Hypothalamus (tissue), 51 donors: ENCODE measurements around the gene EIF4G3.

Experiments
- DNase-seq, 51 donors: peaks; one replicate each; lab custom pipeline; 2025; lab: John Stamatoyannopoulos, UW

EIF4G3 gene

DNA sequence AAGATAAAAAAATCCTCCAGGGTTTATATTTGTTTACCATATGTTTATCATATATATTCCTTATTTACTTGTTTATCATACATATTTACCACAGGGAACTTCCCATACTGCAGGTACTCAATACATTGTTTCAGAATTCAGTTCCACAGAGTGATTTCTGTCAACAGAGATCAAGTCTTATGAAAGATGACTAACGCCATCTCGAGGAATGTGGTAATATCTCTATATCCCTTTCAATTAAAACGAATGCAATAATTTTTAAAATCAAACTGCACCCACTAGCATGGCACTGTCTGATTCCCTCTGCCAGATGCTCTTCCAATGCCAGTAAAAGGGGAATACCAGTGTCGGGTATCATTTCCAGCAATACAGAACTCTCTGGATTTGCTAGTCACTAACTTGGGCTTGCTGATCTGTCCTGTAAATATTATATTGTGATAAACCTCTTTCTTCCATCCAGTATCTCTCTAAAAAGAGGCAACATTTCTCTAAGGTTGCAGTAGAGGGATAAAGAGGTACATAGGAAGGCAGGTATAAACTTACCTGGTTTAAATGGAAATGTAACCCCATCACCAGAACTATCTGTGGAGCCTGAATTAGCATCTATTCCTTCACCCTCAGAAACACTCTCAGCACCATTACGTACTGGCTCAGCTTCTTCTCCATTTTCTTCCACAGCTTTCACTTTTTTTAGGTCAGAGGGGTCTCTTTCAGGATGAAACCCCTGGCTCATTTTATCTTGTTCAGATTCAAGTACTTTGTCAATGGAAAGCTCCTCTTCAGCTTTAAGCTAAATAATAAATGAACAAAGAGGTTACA is 277.3 kb downstream of the EIF4G3 start:
- DNase-seq = no peak

DNA sequence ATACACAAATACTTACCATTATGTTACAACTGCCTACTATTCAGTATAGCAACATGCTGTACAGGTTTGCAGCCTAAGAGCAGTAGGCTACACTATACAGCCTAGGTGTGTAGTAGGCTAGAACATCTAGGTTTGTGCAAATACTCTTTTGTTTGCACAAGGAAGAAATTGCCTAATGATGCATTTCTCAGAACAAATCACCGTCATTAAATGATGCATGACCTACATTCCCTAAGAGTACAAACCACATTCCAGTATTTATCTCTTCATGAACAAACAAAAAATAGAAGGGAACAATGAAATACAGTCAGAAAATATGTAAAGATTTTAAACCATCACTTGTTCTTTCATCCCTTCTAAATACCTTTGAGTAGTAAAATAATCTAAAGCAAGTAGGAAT is 279.9 kb downstream of the EIF4G3 start:
- no peak for DNase-seq

DNA sequence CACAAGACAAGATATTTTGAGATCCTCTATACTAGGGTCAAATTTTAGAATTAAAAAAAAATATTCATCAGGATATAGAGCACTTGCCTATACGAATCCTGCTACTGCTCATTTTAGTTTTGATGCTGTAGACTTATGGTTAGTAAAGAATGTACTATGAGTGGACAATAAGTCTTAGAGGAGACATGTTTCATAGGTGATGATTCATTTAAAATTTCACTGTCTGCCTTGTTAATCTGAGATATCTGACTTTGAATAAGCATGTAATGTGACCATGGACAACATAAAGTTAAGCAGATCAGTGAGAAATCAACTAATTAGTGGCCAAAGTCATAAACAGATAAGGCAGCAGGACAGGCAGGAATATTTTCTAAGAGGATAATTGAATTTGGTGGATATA is 282.8 kb downstream of the EIF4G3 start:
- DNase-seq = no peak

DNA sequence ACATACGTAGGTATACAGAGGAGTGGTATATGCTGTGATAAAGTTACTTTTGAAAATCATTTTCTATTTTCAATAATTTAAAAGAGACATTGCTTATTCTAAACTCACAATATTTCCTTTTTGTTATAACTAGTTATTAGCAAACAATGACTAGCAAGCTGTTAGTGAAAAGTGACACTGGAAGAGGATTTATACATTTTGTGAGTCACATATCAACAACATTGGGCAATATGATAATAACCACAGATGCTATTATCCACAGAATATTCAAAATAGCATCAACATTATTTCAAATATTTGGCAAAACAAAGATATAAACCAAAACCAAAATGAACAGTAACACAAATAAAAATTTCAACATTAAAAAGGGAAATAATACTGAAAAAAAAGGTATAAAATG is 285.6 kb downstream of the EIF4G3 start:
- no peak for DNase-seq

DNA sequence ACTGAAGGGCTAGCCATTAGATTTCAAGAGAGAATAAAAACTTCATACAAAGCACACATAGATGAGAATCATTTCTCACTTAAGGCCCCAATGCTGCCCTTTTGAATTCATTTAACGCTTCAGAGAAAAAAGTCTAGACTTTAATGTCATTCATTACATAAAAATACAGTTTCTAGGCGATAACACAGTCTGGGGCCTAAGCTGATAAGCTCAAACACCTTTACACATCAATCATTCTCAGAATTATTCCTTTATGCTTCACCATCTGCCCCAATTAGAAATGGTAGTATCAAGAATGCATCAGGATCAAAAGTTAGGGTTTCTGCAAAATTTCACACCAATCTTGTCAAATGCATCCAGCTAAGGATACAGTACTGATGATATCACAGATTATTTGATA is 289.5 kb downstream of the EIF4G3 start:
- no peak for DNase-seq

DNA sequence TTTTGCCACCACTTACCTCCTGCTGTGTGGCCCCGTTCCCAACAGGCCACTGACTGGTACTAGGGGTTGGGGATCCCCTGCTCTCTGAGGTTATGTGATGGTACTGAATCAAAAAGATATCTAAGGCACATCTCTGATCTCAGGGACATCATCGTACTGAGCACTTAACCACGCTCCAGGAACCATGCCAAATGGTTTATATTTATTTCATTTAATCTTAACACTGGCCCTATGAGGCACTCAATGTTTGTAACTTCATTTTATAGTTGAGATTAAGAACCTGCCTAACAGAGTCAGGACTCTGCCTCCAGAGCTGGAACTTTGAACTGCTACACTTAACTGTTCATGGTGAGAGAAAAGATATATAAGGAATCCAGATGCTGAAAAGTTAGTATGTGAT is 291.6 kb downstream of the EIF4G3 start:
- no peak for DNase-seq

DNA sequence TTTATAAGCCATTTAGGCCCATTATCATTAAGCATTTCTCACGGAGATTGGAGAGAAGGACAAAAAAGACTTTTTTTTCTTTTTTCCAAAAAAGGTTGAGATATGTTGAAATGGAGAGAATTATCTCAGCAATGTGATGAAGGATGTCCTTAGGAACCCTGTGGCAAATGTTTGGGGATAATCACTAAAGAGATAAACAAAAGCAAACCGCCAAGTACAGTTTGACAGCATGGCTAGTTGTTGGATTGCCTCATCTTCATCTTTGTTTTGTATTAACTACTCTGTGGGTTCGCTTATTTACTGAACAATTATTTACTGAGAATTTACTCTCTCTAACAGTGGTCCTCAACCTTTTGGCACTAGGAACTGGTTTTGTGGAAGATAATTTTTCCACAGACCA is 292.2 kb downstream of the EIF4G3 start:
- no peak for DNase-seq

DNA sequence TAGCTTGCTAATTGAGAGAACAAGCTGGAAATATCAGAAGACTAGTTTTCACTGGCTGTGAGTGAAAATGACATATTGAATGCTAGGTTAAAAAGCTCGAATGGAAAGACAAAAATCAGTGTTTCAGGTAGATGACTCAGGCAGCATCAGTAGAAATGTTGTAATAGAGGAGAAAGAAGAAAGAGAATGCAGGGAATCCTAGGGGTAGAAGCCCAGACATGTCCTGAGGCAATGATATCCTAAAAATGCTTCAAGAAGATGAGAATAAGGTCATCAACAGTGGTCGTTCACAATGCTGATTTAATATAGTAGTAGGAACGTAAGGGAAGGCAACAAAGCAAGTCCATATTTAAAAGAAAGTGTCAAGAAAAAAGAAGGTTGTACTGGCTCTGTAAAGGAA is 292.9 kb downstream of the EIF4G3 start:
- no peak for DNase-seq

DNA sequence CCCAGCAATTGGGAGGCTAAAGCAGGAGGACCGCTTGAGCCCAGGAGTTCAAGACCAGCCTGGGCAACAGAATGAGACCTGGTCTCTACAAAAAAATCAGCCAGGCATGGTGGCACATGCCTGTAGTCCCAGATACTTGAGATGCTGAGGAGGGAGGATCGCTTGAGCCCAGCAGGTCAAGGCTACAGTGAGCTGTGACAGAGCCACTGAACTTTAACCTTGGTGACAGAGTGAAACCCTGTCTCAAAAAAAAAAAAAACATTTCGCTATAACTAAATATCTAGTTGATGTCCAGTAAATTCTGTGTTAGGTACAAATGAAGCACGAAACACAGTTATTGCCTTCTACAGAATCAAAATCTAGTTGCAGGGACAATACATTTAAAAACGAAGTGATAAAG is 293.9 kb downstream of the EIF4G3 start:
- DNase-seq = no peak

DNA sequence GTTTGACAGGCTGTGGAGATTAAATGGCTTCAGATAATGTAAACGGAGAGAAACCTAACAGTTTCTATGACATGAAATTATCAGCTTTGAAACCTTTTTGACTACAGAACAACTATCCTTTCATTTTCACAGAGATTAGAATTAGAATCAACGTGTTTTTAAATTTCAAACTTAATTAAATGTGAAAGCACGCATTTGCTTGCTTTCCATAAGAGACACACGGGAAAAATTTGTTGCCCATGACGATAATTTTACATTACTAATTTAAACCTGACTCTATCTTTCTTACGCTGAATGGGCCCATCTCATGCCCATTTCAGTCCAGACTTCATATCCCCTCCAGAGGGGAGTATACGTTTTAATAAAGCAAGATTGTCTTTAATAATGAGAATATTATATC is 297.9 kb downstream of the EIF4G3 start:
- DNase-seq = no peak

DNA sequence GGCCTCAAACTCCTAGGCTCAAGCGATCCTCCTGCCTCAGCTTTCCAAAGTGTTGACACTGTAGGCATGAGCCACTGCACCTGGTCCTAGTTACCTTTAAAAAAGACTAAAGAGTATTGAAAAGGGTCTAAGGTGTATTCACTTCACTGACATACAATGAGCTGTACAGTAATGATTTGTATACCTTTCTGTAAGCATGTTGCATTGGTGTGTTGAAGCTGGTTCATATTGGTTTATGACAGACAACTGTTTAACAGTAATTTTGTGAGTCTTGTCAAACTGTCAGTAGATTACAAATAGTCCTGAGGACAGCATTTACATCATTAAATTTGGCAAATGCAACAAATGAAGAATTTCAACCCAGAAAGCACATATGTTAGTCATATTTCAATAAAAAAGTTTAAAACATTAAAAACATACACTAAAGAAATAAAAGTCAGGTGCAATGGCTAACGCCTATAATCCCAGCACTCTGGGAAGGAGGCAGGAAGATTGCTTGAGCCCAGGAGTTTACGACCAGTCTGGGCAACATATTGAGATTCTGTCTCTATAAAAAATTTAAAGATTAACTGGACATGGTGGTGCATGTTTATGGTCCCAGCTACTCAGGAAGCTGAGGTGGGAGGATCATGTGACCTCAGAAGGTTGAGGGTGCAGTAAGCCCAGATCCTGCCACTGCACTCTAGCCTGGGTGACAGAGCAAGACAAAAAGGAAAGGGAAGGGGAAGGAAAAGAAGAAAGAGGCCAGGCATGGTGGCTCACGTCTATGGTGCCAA is 301.3 kb downstream of the EIF4G3 start:
- DNase-seq = no peak

DNA sequence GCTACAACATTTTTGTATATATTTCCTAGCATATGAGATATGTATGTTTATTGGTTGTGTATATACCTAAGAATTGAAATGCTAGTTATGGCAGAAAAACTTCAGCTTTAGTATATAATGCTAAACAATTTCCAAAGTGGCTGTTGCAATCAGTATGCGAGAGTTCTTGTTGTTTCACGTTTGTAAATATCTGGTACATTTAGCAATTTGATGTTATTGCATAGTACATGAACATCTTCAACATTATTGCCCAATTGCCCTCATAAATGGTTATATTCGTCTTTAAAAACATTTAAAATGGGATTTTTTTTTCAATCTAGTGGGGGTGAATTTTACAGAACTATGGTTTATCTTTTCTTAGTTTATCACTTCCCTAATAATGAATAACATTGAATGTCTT is 303.4 kb downstream of the EIF4G3 start:
- DNase-seq = no peak

DNA sequence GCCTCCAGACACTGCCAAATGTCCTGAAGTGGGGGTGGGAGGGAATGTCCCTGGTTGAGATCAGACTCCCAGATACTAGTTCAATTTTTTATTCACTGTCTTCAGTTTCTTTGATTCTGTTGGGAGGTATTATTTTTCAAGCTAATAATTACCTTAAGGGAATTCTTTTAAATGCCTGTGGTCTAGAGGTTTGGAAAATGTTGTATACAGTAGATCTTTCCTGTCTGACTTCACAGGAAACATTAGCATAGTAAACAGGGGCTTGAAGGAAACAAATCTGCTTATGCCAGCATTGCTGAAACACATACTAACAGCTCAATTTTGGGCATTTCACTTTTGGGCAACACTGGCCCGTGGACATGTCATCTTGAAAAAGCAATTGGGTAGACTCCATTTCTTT is 305.3 kb downstream of the EIF4G3 start:
- no peak for DNase-seq

DNA sequence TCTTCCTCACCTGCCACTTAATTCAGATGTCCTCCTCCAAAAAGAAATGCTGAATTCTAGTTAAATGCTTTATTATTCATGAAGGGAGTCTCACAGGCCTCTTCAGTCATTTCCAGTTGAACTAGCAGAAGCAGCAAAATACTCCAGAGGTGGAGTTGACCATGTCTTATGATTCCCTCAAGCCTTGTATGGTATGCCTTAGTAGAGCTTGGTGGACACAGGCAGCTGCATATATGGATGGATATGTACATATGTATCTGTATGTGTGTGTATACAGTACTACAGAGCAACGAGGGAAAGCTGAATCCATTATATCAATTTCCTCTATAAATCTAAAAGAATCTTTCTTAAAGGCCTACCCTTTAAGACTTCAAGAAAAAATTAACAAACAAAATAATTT is 306.0 kb downstream of the EIF4G3 start:
- no peak for DNase-seq

DNA sequence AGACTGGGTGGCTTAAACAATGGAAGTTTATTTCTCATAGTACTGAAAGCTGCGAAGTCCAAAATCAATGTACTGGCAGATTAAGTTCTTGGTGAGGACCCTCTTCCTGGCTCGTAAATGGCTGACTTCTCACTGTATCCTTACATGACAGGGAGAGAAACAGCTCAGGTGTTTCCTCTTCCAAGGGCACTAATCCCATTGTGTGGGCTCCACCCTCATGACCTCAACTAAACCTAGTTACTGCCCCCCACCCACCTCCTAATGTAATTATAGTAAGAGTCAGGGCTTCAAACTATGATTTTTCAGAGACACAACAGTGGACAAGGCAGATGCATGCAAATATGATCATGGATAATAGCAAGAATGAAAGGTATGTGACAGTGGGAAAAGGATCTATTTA is 308.4 kb downstream of the EIF4G3 start:
- DNase-seq = no peak

DNA sequence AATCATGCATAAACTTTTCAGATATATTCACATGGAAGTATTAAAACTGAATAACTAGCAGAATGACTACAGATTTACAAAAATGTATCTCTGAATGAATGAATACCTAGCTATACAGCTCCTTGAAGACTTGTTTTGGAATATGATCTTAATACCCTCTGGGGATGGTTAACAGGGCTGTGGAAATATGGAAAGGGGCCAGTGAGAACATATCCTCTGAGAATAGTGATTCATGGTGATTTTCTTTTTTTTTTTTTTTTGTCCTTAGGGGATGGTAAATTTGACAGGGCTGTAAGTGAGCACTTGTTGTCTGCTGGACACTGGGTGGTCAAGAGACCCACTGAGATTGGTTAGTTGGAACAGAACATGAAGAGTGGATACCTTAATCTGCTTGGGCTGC is 308.9 kb downstream of the EIF4G3 start:
- DNase-seq = no peak

DNA sequence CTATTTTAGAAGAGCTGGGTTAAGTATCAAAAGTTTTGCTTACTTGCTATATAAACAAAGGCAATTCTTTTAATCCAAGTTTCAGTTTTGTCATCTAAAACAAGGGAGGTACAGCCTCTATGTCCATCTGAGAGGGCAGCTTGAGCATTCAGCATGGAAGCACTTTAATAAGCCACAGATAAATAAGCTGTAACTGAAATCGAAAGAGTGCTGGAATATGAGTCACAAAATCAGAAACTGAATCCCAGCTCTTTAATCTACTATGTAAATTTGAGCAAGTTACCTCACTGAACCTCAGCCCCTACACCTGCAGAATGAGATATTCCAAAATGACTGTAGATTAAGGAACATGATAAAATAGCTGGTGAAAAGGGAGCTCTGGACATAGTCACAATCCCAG is 309.6 kb downstream of the EIF4G3 start:
- no peak for DNase-seq

DNA sequence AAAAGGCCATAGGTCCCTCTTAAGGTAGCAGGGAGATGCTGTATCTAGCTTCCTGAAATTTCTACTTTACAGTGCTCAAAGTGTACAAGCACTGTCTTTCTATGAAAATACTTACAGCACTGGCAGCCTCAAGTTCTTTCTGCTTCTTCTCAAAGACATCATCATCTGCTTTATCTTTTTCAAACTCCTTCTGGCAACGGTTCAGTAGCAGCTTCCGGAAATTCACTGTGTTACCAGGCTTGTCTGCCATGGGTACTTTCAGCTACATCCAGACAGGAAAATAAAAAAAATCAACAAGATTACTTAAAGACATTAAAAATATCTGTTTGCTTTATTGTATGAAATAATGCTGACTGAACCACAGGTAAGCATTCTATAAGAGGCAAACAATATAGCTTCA is 311.7 kb downstream of the EIF4G3 start:
- DNase-seq = no peak

DNA sequence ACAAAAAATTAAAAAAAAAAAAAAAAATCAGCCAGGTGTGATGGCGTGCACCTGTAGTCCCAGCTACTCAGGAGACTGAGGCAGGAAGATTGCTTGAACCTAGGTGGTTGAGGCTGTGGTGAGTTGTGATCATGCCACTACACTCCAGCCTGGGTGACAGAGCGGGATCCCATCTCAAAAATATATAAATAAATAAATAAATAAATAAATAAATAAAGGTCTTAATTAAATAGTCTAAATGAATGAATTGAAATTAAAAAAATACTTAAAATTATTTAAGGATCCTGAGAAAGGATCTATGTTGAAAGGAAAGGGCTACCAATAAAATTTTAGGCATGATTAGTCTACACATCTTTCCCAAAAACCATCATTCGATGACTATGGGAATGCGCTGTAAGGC is 322.2 kb downstream of the EIF4G3 start:
- DNase-seq = no peak

DNA sequence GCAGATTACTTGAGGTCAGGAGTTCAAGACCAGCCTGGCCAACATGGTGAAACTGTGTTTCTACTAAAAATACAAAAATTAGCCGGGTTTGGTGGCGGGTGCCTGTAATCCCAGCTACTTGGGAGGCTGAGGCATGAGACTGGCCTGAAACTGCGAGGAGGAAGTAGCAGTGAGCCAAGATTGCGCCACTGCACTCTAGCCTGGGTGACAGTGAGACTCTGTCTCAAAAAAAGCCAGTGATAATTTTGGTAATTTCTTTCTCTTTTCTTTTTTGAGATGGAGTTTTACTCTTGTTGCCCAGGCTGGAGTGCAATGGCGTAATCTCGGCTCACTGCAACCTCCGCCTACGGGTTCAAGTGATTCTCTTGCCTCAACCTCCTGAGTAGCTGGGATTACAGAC is 324.9 kb downstream of the EIF4G3 start:
- peak in 1 of 51 donors; percentile 8 for DNase-seq

DNA sequence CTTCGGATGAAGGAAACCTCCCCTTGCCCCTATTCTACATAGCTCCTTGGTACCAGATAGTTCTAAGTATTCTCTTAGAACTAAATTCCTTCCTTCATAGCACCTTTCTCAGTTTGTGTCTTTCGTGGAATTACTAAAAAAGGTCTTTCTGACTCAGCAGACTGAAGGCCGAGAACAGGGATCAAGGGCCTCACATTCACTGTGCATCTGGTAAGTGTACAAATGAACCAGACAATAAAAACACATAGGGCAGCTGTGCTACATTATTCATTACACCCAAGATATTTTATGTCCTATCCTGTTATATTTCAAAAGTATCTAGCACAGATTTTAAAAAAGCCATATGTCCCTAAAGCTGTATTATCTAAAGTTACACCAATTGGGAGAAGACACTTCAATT is 326.7 kb downstream of the EIF4G3 start:
- no peak for DNase-seq

DNA sequence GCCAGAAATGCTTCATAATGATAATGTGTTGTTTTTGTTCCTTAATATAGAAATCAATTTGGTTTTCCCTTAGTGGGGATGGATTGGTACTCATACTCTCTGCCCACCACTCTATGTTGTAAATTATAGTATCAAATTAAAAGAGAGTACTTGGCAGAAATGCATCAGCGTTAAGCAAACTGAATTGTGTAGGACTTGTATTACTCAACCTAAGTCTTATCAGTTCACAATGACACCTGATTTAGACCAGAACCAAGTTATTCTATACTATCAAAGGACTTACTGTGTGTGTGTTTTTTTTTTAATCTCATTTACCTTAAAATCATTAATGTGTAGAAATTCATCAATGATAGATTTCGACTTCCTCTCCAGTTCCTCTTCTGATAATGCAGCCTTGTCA is 327.6 kb downstream of the EIF4G3 start:
- no peak for DNase-seq
